Measurements from ENCODE around the gene STIM1. TPM values are rescaled to one million over a fixed set of nuclear protein-coding genes. Genes with fewer than 3 reads are reported as not detected.

Gene STIM1
- total and polyA plus RNA-seq, 10 of the 15 experiments (the other 5 are each of a cell fraction or from before 2014, with no cell fraction given): 8.6 to 57.7 (median 29.3) TPM

GRCh38 chr11:3825473-3826154 lies 29.9 kb upstream of the STIM1 start:
- ChIA-PET RAD21 (ENCODE audit: unreplicated experiment) (interaction anchor here (0.9 to 3.0 kb wide), 5 partner anchors 11 to 247 kb away, joined by 3 to 24 read pairs (median 10); partner anchors contain the start of gene RHOG), SMC1A (ENCODE audit: uncharacterized antibody, unreplicated experiment) (interaction anchor here (0.8 to 2.1 kb wide), 11 partner anchors 11 to 255 kb away, joined by 3 to 10 read pairs (median 6); partner anchors contain the start of gene RHOG), CTCF (interaction anchor here (0.7 to 3.8 kb wide), 9 partner anchors 11 to 248 kb away, joined by 3 to 35 read pairs (median 6); partner anchors contain the start of gene RHOG), POLR2A (interaction anchor here (0.6 to 1.4 kb wide), 6 partner anchors 10 to 78 kb away, joined by 3 to 7 read pairs (median 3); partner anchors contain the start of gene RHOG)
- Histone ChIP-seq H3K27me3 (replicated peaks in 1 of 2; ENCODE audit: control insufficient read depth in 2 of 2, insufficient read depth in 2 of 2, low read length in 1 of 2) (no peaks in the 10 kb centered on the region), H3K4me3 (no peak overlapping the region), H3K4me1 (ENCODE audit: control insufficient read depth, insufficient read depth, low read length) (peaks cover 2% of the 10 kb centered on the region; the same call in 1 of the 2 replicates), H3K9me3 (replicated peaks; ENCODE audit: control insufficient read depth, insufficient read depth, low read length) (no peaks in the 10 kb centered on the region), H3K36me3 (ENCODE audit: control insufficient read depth in 2 of 2, insufficient read depth in 2 of 2, low read length in 1 of 2) (peaks cover 18 to 33% of the 10 kb centered on the region in 2 experiments), H3K27ac (ENCODE audit: control insufficient read depth, insufficient read depth) (no peak overlapping the region), H3K79me2 (ENCODE audit: control insufficient read depth, insufficient read depth, low read length) (peaks cover 9% of the 10 kb centered on the region), H4K20me1 (ENCODE audit: control insufficient read depth, insufficient read depth) (no peaks in the 10 kb centered on the region; the same call in 1 of the 2 replicates), H3K9ac (ENCODE audit: control insufficient read depth, insufficient read depth, low read length) (no peak overlapping the region), H3K4me2 (ENCODE audit: control insufficient read depth, insufficient read depth) (no peak overlapping the region), H2AFZ (ENCODE audit: control insufficient read depth, low read depth, low read length) (no peak overlapping the region)
- WGBS (ENCODE audit: insufficient coverage, insufficient replicate concordance, low lambda C conversion rate, missing lambda C conversion rate): 62% methylated on average over 8 of the region's 8 CpGs
- intact Hi-C loops (cut with micrococcal nuclease; ENCODE audit: unreplicated experiment) (no loop called here), in situ Hi-C loops (cut with MboI) (loop anchor here (25.0 kb wide), 1 partner anchor 562 kb away; the partner anchor contains the start of gene TRIM21)
- TF ChIP-seq CBFB (IDR thresholded peaks at IDR 0.05; ENCODE audit: low read depth) (peak; percentile 21; the same call in 1 of the 2 replicates), RFX5 (IDR thresholded peaks at IDR 0.05; ENCODE audit: low read depth, low read length) (no peak), MTA3 (IDR thresholded peaks at IDR 0.05; ENCODE audit: borderline replicate concordance, low read length) (0 out of 2 replicates have a peak, but pooled peaks have one; percentile 20), DPF2 (IDR thresholded peaks at IDR 0.05) (no peak), POLR2AphosphoS5 (IDR thresholded peaks at IDR 0.05; ENCODE audit: low read length) (peak; percentile 50), ATF2 (IDR thresholded peaks at IDR 0.05; ENCODE audit: low read length) (peak; percentile 43; the same call in 1 of the 2 replicates), POLR2A (IDR thresholded peaks at IDR 0.05; ENCODE audit: low read depth, low read length) (peak; percentile 20; the same call in 1 of the 2 replicates), CEBPB (IDR thresholded peaks at IDR 0.05; ENCODE audit: borderline replicate concordance in 1 of 2, low read depth in 2 of 2, low read length in 2 of 2) (no peak)
- ATAC-seq: peak; percentile 34
- no peak for FAIRE-seq
- no peak for DNase-seq (ENCODE audit: low read depth, low spot score)
- BruUV-seq (replicated peaks): no TSS peak

All from GM12878 (cell line).